Activated B cell treated with CpG ODN at 0.5 μM for 24 hours (primary cell): ENCODE results near the gene APEX1. TPM values are rescaled to one million over a fixed set of nuclear protein-coding genes. Genes with fewer than 3 reads are reported as not detected.

ENCODE experiments used
- ATAC-seq: fragments of 200-7000 bp; cut with Tn5 transposase; one replicate; pipeline ENCODE4 v1.10.0; 2021; ENCODE audit warnings: low read depth, mild to moderate bottlenecking, moderate library complexity
- CTCF ChIA-PET: fragments of 350-600 bp; sonication (Branson Sonifier 250); formaldehyde crosslinking; loops from one replicate; lab custom pipeline; 2021; ENCODE audit warnings: antibody characterized with exemption; lab: Charles Lee
- POLR2A ChIA-PET: fragments of 350-600 bp; sonication (Branson Sonifier 250); formaldehyde crosslinking; loops from one replicate; lab custom pipeline; 2021; ENCODE audit warnings: antibody characterized with exemption; lab: Charles Lee
- DNase-seq: peaks from one replicate; pipeline ENCODE4 v3.0.0; 2022
- H3K27ac Mint-ChIP-seq: one replicate; pipeline ENCODE4 v1.8.0; 2020; ENCODE audit warnings: mixed read lengths
- H3K27me3 Mint-ChIP-seq: one replicate; pipeline ENCODE4 v1.8.0; 2021; ENCODE audit warnings: mixed read lengths
- H3K36me3 Mint-ChIP-seq: one replicate; pipeline ENCODE4 v1.8.0; 2021; ENCODE audit warnings: low read depth, mixed read lengths
- H3K4me1 Mint-ChIP-seq: one replicate; pipeline ENCODE4 v1.8.0; 2021; ENCODE audit warnings: mixed read lengths
- H3K4me3 Mint-ChIP-seq: one replicate; pipeline ENCODE4 v1.8.0; 2020; ENCODE audit warnings: mild to moderate bottlenecking, mixed read lengths
- H3K9me3 Mint-ChIP-seq: one replicate; pipeline ENCODE4 v1.8.0; 2020; ENCODE audit warnings: mixed read lengths
- intact Hi-C: fragments of 100-400 bp; cut with micrococcal nuclease; formaldehyde crosslinking; loops from one replicate; pipeline ENCODE4 v1.15.1; 2024
- total RNA-seq: library from RNA; stranded (reverse); gene quantifications from 2 replicates; pipeline ENCODE4 v1.2.3, GENCODE V29; 2022
- TF ChIP-seq, protein P1 (sequence below): fragments of 200-600 bp; IDR thresholded peaks from one replicate; pipeline ENCODE4 v1.8.0; 2022; ENCODE audit warnings: antibody characterized with exemption, mild to moderate bottlenecking

Gene APEX1
- total RNA-seq, 1 donor from 2014 or later, result 215 TPM

- DNase-seq, result no peak
- Mint-ChIP-seq H3K9me3 (no peaks in the 10 kb centered on the region), H3K27ac (peak overlapping the region; percentile 96), H3K36me3 (no peaks in the 10 kb centered on the region), H3K4me3 (peak overlapping the region; percentile 73), H3K4me1 (peaks cover 57% of the 10 kb centered on the region), H3K27me3 (no peaks in the 10 kb centered on the region)
- TF ChIP-seq, protein P1, sequence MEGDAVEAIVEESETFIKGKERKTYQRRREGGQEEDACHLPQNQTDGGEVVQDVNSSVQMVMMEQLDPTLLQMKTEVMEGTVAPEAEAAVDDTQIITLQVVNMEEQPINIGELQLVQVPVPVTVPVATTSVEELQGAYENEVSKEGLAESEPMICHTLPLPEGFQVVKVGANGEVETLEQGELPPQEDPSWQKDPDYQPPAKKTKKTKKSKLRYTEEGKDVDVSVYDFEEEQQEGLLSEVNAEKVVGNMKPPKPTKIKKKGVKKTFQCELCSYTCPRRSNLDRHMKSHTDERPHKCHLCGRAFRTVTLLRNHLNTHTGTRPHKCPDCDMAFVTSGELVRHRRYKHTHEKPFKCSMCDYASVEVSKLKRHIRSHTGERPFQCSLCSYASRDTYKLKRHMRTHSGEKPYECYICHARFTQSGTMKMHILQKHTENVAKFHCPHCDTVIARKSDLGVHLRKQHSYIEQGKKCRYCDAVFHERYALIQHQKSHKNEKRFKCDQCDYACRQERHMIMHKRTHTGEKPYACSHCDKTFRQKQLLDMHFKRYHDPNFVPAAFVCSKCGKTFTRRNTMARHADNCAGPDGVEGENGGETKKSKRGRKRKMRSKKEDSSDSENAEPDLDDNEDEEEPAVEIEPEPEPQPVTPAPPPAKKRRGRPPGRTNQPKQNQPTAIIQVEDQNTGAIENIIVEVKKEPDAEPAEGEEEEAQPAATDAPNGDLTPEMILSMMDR, result no peak
- intact Hi-C loops, result loop anchor here (1.0 to 2.0 kb wide), 4 partner anchors 11 to 28 kb away; partner anchors contain the start of genes APEX1 and TEP1
- ChIA-PET CTCF (interaction anchor here (3.6 kb wide), 1 partner anchor 12 kb away, joined by 12 read pairs; no protein-coding TSS in a partner anchor), POLR2A (interaction anchor here (0.6 to 2.6 kb wide), 5 partner anchors 10 to 35 kb away, joined by 3 to 12 read pairs (median 5); partner anchors contain the start of genes APEX1, OSGEP and PIP4P1)
- ATAC-seq, result peak; percentile 75
Observed at GRCh38 chr14:20427231-20428009, 27.6 kb upstream of the APEX1 start.

DNA sequence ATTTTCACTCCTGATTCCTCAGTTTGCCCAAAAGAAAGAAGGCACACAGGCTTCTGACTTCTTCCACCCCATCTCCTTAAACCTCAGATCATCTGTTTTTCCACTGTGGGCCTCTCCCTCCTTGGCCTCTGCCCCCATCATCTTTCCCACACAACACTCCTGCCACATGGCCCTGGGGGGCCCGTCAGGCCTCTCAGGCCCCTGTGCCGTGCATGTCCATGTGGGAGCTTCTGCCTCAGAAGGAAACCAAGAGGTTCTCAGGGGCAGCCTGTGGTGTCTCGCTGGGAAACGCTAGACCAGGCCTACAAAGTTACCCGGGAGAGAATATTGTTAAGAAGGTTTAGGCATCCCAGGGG lies 27.0 kb upstream of the APEX1 start:
- H3K4me3 Mint-ChIP-seq, result peak overlapping the region; percentile 73
- TF ChIP-seq, protein P1, result no peak
- intact Hi-C loops, result no loop called here
- H3K27ac Mint-ChIP-seq, result peak overlapping the region; percentile 96
- no peaks in the 10 kb centered on the region for H3K36me3 Mint-ChIP-seq
- no peaks in the 10 kb centered on the region for H3K9me3 Mint-ChIP-seq
- CTCF ChIA-PET, result interaction anchor here (3.6 kb wide), 1 partner anchor 12 kb away, joined by 12 read pairs; no protein-coding TSS in a partner anchor
- H3K4me1 Mint-ChIP-seq, result peaks cover 57% of the 10 kb centered on the region
- no peaks in the 10 kb centered on the region for H3K27me3 Mint-ChIP-seq
- POLR2A ChIA-PET, result interaction anchor here (0.6 to 2.6 kb wide), 6 partner anchors 13 to 85 kb away, joined by 3 to 12 read pairs (median 10); partner anchors contain the start of genes APEX1, OSGEP, PARP2 and PIP4P1
- ATAC-seq (no peak), DNase-seq (no peak)

GRCh38 chr14:20428802-20429201 lies 26.2 kb upstream of the APEX1 start:
- H3K4me1 Mint-ChIP-seq, result peaks cover 58% of the 10 kb centered on the region
- H3K27me3 Mint-ChIP-seq, result no peaks in the 10 kb centered on the region
- ATAC-seq, result no peak
- POLR2A ChIA-PET, result interaction anchor here (1.5 to 2.6 kb wide), 7 partner anchors 9 to 86 kb away, joined by 3 to 12 read pairs (median 8); partner anchors contain the start of genes APEX1, OSGEP, PARP2 and PIP4P1
- TF ChIP-seq, protein P1, result no peak
- intact Hi-C loops, result no loop called here
- CTCF ChIA-PET, result interaction anchor here (3.6 kb wide), 1 partner anchor 13 kb away, joined by 12 read pairs; no protein-coding TSS in a partner anchor
- H3K27ac Mint-ChIP-seq, result peak overlapping the region; percentile 96
- no peaks in the 10 kb centered on the region for H3K9me3 Mint-ChIP-seq
- DNase-seq, result no peak
- peak overlapping the region; percentile 73 for H3K4me3 Mint-ChIP-seq
- H3K36me3 Mint-ChIP-seq, result no peaks in the 10 kb centered on the region

DNA sequence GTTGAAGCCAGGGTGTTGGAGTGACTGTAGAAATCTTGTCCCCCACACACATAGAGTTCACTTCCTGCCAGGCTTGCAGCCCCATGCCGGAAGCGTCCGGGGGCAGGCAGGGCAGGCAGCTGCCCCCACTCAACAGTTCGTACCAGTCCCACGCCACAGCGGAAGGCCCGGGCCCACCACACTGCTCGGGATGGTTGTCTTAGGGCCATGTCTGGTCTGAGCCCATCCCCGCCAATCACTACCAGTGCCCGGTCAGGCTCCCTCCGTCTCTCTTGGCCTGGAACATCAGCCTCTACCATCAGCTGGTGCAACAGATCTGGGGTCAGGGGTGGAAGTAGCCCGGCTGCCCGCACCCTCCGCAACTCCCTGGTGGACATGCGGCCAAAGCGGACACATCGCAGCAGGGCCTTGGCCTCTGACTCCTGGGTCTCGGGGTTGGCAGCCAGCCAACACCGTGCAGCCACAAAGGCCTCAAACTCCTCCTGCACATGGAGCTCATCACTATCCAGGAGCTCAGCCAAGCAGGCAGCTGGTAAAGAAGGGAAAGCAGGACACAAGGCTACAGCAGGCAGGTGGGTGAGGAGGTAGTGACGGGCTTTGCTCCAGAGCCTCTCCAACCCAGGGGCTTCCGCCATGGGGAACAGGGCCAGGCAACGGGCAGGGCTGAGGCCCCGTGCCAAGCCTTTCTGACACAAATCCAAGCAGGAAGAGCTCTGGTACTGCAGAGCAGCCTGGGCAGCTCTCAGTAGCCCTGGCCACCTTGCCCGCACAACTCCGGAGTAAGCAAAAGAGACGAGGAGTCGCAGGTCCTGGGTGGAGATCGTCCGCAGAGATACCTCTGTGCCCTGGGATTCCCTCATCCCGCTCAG lies 25.0 kb upstream of the APEX1 start:
- H3K4me1 Mint-ChIP-seq, result peaks cover 58% of the 10 kb centered on the region
- POLR2A ChIA-PET, result interaction anchor here (1.5 to 2.6 kb wide), 6 partner anchors 8 to 87 kb away, joined by 3 to 12 read pairs (median 10); partner anchors contain the start of genes APEX1, OSGEP, PARP2 and PIP4P1

More for the DNA sequence above, 25.0 kb upstream of the APEX1 start:
- H3K27me3 Mint-ChIP-seq, result no peaks in the 10 kb centered on the region
- no peaks in the 10 kb centered on the region for H3K36me3 Mint-ChIP-seq
- ATAC-seq (no peak), DNase-seq (no peak)
- no peaks in the 10 kb centered on the region for H3K9me3 Mint-ChIP-seq
- no peak overlapping the region for H3K4me3 Mint-ChIP-seq
- peak overlapping the region; percentile 96 for H3K27ac Mint-ChIP-seq
- CTCF ChIA-PET, result interaction anchor here (0.6 to 3.6 kb wide), 2 partner anchors 12 to 14 kb away, joined by 3 to 12 read pairs; no protein-coding TSS in a partner anchor
- TF ChIP-seq, protein P1, result no peak
- intact Hi-C loops, result no loop called here
